Astrocyte of the spinal cord (primary cell): ENCODE results near the gene VOPP1.

Experiments
- DNase-seq: peaks from one replicate; pipeline ENCODE4 v3.0.0; 2011; ENCODE audit warnings: low read depth, low spot score
- H3K4me3 ChIP-seq: 2 replicates; pipeline ENCODE4 v1.5.1; 2011; ENCODE audit warnings: low read depth, mild to moderate bottlenecking, low read length, moderate library complexity
- CTCF ChIP-seq: IDR thresholded peaks from 2 replicates; pipeline ENCODE4 v1.5.1; 2012; ENCODE audit warnings: low read depth, mild to moderate bottlenecking, low read length, inconsistent platforms
- in situ Hi-C: cut with HindIII; loops from 2 replicates; pipeline ENCODE4 v1.10.0; 2017; ENCODE audit warnings: low sequenced_read_pairs

VOPP1 gene

GRCh38 chr7:55538538-55538937 is 33.8 kb downstream of the VOPP1 start:
- H3K4me3 ChIP-seq: no peak overlapping the region
- in situ Hi-C loops: no loop called here
- TF ChIP-seq CTCF: no peak
- DNase-seq: peak; percentile 90

- H3K4me3 ChIP-seq: no peak overlapping the region
These were observed 34.8 kb downstream of the VOPP1 start for GRCh38 chr7:55537458-55537990.

GRCh38 chr7:55536619-55537457 is 35.5 kb downstream of the VOPP1 start:
- DNase-seq: no peak
- no peak for TF ChIP-seq CTCF
- no peak overlapping the region for H3K4me3 ChIP-seq
- in situ Hi-C loops: no loop called here

More at GRCh38 chr7:55537458-55537990, 34.8 kb downstream of the VOPP1 start:
- in situ Hi-C loops: no loop called here
- DNase-seq: no peak
- no peak for TF ChIP-seq CTCF

GRCh38 chr7:55535617-55536016 is 36.7 kb downstream of the VOPP1 start:
- TF ChIP-seq CTCF: no peak
- no peak overlapping the region for H3K4me3 ChIP-seq
- DNase-seq: no peak
- in situ Hi-C loops: no loop called here

GRCh38 chr7:55534916-55535590 is 37.2 kb downstream of the VOPP1 start:
- no peak for DNase-seq
- TF ChIP-seq CTCF: no peak
- H3K4me3 ChIP-seq: no peak overlapping the region
- in situ Hi-C loops: no loop called here

- no peak for TF ChIP-seq CTCF
- in situ Hi-C loops: no loop called here
- peak; percentile 50 for DNase-seq
- H3K4me3 ChIP-seq: no peak overlapping the region
These were observed 37.9 kb downstream of the VOPP1 start for GRCh38 chr7:55534262-55534915.
